Fibroblast of lung (primary cell): ENCODE data around the gene DPP7. TPM values are rescaled to one million over a fixed set of nuclear protein-coding genes. Genes with fewer than 3 reads are reported as not detected.

ENCODE experiments used
- DNase-seq, 2 donors: peaks; one replicate each; pipeline versions ENCODE4 v3.0.0 to v3.0.0-alpha.2; 2010; ENCODE audit warnings: low read depth in 2 of 2
- H2AFZ ChIP-seq: 2 replicates; pipeline ENCODE4 v1.5.1; 2012; ENCODE audit warnings: low read length, control low read depth, inconsistent platforms
- H3K27ac ChIP-seq: 2 replicates; pipeline ENCODE4 v1.5.1; 2011; ENCODE audit warnings: low read length, control low read depth; ENCODE audit not compliant: insufficient read depth
- H3K27me3 ChIP-seq: 2 replicates; pipeline ENCODE4 v1.5.1; 2011; ENCODE audit warnings: mild to moderate bottlenecking, low read length; ENCODE audit not compliant: control insufficient read depth, insufficient read depth
- H3K36me3 ChIP-seq: 2 replicates; pipeline ENCODE4 v1.5.1; 2011; ENCODE audit warnings: low read length; ENCODE audit not compliant: control insufficient read depth, insufficient read depth
- H3K4me1 ChIP-seq: 2 replicates; pipeline ENCODE4 v1.5.1; 2011; ENCODE audit warnings: low read length; ENCODE audit not compliant: control insufficient read depth, insufficient read depth; ENCODE audit errors: extremely low read depth
- H3K4me2 ChIP-seq: 2 replicates; pipeline ENCODE4 v1.5.1; 2011; ENCODE audit warnings: low read length, control low read depth; ENCODE audit not compliant: insufficient read depth; ENCODE audit errors: extremely low read depth
- H3K4me3 ChIP-seq, 4 experiments: fragments of 200-600 bp in 1 of 4; sonication (generic) in 1 of 4; replicated peaks in 1 of 4; 2 replicates each; pipeline ENCODE4 v1.5.1; 2011 to 2016; ENCODE audit warnings: low read length in 4 of 4, low read depth in 3 of 4, mild to moderate bottlenecking in 3 of 4, control low read depth in 2 of 4, inconsistent platforms in 1 of 4, mixed read lengths in 1 of 4; ENCODE audit not compliant: insufficient read depth in 1 of 4; ENCODE audit errors: control extremely low read depth in 1 of 4
- H3K79me2 ChIP-seq: 2 replicates; pipeline ENCODE4 v1.5.1; 2012; ENCODE audit warnings: mild to moderate bottlenecking, low read length, inconsistent platforms; ENCODE audit not compliant: control insufficient read depth, insufficient read depth
- H3K9ac ChIP-seq: 2 replicates; pipeline ENCODE4 v1.5.1; 2011; ENCODE audit warnings: mild to moderate bottlenecking, low read length, control low read depth; ENCODE audit not compliant: insufficient read depth
- H3K9me3 ChIP-seq: 2 replicates; pipeline ENCODE4 v1.5.1; 2012; ENCODE audit warnings: low read depth, low read length; ENCODE audit not compliant: control insufficient read depth, insufficient read depth
- H4K20me1 ChIP-seq: 2 replicates; pipeline ENCODE4 v1.5.1; 2011; ENCODE audit warnings: low read length; ENCODE audit not compliant: control insufficient read depth, insufficient read depth; ENCODE audit errors: extremely low read depth
- CTCF ChIP-seq, 2 donors: IDR thresholded peaks in 1 of 2; conservative IDR thresholded peaks in 1 of 2; 1 replicate in 1 of 2; 2 replicates in 1 of 2; pipeline ENCODE4 v1.5.1; 2011 to 2012; ENCODE audit warnings: low read length in 2 of 2, control low read depth in 1 of 2, inconsistent platforms in 1 of 2, low read depth in 1 of 2, mild to moderate bottlenecking in 1 of 2
- EZH2 ChIP-seq: IDR thresholded peaks from 2 replicates; pipeline ENCODE4 v1.5.1; 2012; ENCODE audit warnings: low read length, control low read depth, mild to moderate bottlenecking; ENCODE audit errors: missing control alignments
- polyA plus RNA-seq, 2 donors: library from polyadenylated mRNA; depleted of rRNA in 1 of 2; stranded (reverse) in 1 of 2; unstranded in 1 of 2; fragments of >200 nt; gene quantifications; 2 replicates each; pipeline ENCODE4 v1.2.1, GENCODE V29; 2011 to 2012; ENCODE audit warnings: missing spikeins in 1 of 2
- total RNA-seq: library from RNA; depleted of rRNA; stranded (reverse); fragments of >200 nt; gene quantifications from 2 replicates; pipeline ENCODE4 v1.2.1, GENCODE V29; 2014

The DPP7 gene
- total and polyA plus RNA-seq, 2 donors (not counting 1 experiment from before 2014, with no cell fraction given) = 28.6 to 126 TPM

GRCh38 chr9:137160716-137161557, 46.4 kb upstream of the DPP7 start:
- DNase-seq = no peak
- Histone ChIP-seq H3K36me3 (no peaks in the 10 kb centered on the region), H3K27ac (no peak overlapping the region), H3K4me3 (no peak overlapping the region), H3K27me3 (peaks cover 37% of the 10 kb centered on the region), H3K9ac (no peak overlapping the region), H3K9me3 (no peaks in the 10 kb centered on the region), H3K79me2 (no peaks in the 10 kb centered on the region), H3K4me1 (no peaks in the 10 kb centered on the region), H3K4me2 (no peak overlapping the region), H2AFZ (no peak overlapping the region), H4K20me1 (no peaks in the 10 kb centered on the region)
- no peak for TF ChIP-seq CTCF (conservative IDR thresholded peaks at IDR 0.05 in 1 of 2, IDR thresholded peaks at IDR 0.05 in 1 of 2; ENCODE audit: low read depth in 1 of 2, low read length in 2 of 2)
- peak; percentile 58 for TF ChIP-seq EZH2

DNA sequence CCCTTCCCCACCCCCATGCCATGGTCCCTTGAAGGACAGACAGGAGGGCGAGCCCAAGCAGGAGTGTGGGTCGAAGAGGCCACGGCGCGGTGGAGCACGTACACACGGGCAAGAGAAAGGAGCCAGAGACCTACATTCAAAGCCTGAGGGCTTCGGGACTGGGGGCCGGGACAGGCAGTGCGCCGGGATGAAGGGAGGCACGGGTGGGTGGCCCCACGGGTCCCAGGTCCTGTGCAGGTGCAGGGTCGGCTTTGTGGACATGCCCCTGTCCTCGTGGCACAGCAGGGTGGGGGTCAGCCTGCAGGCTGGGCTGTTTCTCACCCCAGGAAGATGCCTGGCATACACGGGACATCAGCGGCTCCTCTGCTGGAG, 45.5 kb upstream of the DPP7 start:
- H3K4me3 ChIP-seq = no peak overlapping the region
- no peak overlapping the region for H3K9ac ChIP-seq
- no peaks in the 10 kb centered on the region for H3K36me3 ChIP-seq
- no peak overlapping the region for H2AFZ ChIP-seq
- peaks cover 41% of the 10 kb centered on the region for H3K27me3 ChIP-seq
- H3K27ac ChIP-seq = no peak overlapping the region
- no peaks in the 10 kb centered on the region for H3K4me1 ChIP-seq
- no peaks in the 10 kb centered on the region for H3K79me2 ChIP-seq
- H3K9me3 ChIP-seq = no peaks in the 10 kb centered on the region
- H4K20me1 ChIP-seq = no peaks in the 10 kb centered on the region
- TF ChIP-seq EZH2 (no peak), CTCF (conservative IDR thresholded peaks at IDR 0.05 in 1 of 2, IDR thresholded peaks at IDR 0.05 in 1 of 2; ENCODE audit: low read depth in 1 of 2, low read length in 2 of 2) (no peak)
- DNase-seq = no peak
- no peak overlapping the region for H3K4me2 ChIP-seq

DNA sequence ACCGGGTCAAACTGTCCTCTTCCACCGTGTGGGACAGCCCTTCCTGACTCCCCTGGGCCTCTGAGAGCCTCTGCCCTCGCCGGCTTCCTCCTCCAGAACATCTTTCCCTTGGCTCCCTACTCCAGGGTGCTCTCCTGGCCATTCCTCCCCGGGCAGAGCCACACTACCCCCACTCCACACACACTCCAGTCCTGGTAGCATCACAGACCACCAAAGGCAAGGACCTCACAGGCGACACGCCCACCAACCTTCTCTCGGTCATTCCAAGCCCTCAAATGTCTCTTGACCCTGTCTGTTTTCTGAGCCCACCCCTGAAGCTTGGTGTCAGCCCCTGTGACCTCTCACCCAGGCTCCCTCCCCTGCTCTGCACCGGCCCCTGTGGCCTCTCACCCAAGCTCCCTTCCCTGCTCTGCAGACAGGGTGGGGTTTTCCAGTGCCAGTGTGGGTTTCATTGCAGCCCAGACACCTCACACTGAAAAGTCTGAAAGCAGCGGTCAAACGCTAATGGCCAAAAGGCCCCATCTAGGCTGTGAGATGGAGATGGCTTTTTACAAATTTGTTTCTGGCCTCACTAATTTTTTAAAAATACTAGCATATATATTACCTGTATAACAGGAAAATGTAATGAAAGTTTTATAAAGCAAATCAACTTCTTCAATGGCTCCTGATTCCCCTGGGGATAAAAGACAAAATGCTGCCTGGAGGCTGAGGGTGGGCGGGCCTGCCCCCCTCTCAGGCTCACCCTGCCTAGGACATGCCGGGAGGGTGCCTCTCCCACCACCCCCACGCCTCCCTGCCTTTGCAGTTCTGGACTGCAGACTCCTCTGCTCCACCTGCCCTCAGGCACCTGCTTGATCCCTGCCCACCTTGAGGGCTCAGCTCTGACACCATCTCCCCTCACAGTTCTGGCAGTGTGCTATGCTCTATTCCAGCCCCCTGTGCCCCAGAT, 44.8 kb upstream of the DPP7 start:
- Histone ChIP-seq H3K4me2 (no peak overlapping the region), H3K79me2 (no peaks in the 10 kb centered on the region), H2AFZ (no peak overlapping the region), H3K27ac (no peak overlapping the region), H3K4me1 (no peaks in the 10 kb centered on the region), H3K36me3 (no peaks in the 10 kb centered on the region), H3K4me3 (no peak overlapping the region), H3K9me3 (no peaks in the 10 kb centered on the region), H4K20me1 (no peaks in the 10 kb centered on the region), H3K9ac (no peak overlapping the region), H3K27me3 (peaks cover 38% of the 10 kb centered on the region)
- DNase-seq = no peak
- TF ChIP-seq EZH2 (peak; percentile 20), CTCF (conservative IDR thresholded peaks at IDR 0.05 in 1 of 2, IDR thresholded peaks at IDR 0.05 in 1 of 2; ENCODE audit: low read depth in 1 of 2, low read length in 2 of 2) (no peak)
